B cell (primary cell): ENCODE results near the gene DGKB. TPM values are rescaled to one million over a fixed set of nuclear protein-coding genes. Genes with fewer than 3 reads are reported as not detected.

Experiments
- ATAC-seq: fragments of 200-7000 bp; cut with Tn5 transposase; one replicate; pipeline ENCODE4 v1.10.0; 2021; ENCODE audit warnings: low read depth, mild to moderate bottlenecking, moderate number of reproducible peaks, moderate library complexity
- CTCF ChIA-PET: fragments of 350-600 bp; sonication (Branson Sonifier 250); formaldehyde crosslinking; loops from one replicate; lab custom pipeline; 2021; ENCODE audit warnings: antibody characterized with exemption, inconsistent platforms; lab: Charles Lee
- POLR2A ChIA-PET: fragments of 350-600 bp; sonication (Branson Sonifier 250); formaldehyde crosslinking; loops from one replicate; lab custom pipeline; 2021; ENCODE audit warnings: antibody characterized with exemption; lab: Charles Lee
- DNase-seq: peaks from one replicate; pipeline ENCODE4 v3.0.0; 2013
- H2AFZ ChIP-seq: 2 replicates; pipeline ENCODE4 v1.6.1; 2012; ENCODE audit warnings: mild to moderate bottlenecking, low read depth, low read length; ENCODE audit not compliant: insufficient read depth, poor library complexity, severe bottlenecking
- H3K27ac ChIP-seq, 2 donors: 1 replicate in 1 of 2; 2 replicates in 1 of 2; pipeline ENCODE4 v1.5.1; 2012 to 2013; ENCODE audit warnings: low read length in 2 of 2, mild to moderate bottlenecking in 2 of 2, moderate library complexity in 1 of 2
- H3K27me3 ChIP-seq, 4 experiments: fragments of 200-600 bp in 1 of 4; sonication (generic) in 1 of 4; replicated peaks in 1 of 4; 1 replicate in 2 of 4; 2 replicates in 2 of 4; pipeline versions ENCODE4 v1.6.1 to v1.7.0; 2013 to 2016; ENCODE audit warnings: low read length in 3 of 4, mild to moderate bottlenecking in 2 of 4, mixed read lengths in 1 of 4, moderate library complexity in 1 of 4; ENCODE audit not compliant: insufficient read depth in 4 of 4, control insufficient read depth in 3 of 4; ENCODE audit errors: control extremely low read depth in 1 of 4
- H3K36me3 ChIP-seq, 2 experiments: replicated peaks in 1 of 2; 1 replicate in 1 of 2; 2 replicates in 1 of 2; pipeline versions ENCODE4 v1.6.1 to v1.7.1; 2013; ENCODE audit warnings: low read length in 1 of 2; ENCODE audit not compliant: insufficient read depth in 2 of 2, control insufficient read depth in 1 of 2; ENCODE audit errors: control extremely low read depth in 1 of 2, extremely low read depth in 1 of 2
- H3K4me1 ChIP-seq, 2 donors: fragments of 200-600 bp in 1 of 2; sonication (generic) in 1 of 2; 1 replicate in 1 of 2; 2 replicates in 1 of 2; pipeline versions ENCODE4 v1.5.1 to v1.6.1; 2013 to 2017; ENCODE audit warnings: low read length in 2 of 2; ENCODE audit not compliant: control insufficient read depth in 2 of 2, insufficient read depth in 2 of 2
- H3K4me2 ChIP-seq: replicated peaks from 2 replicates; pipeline ENCODE3; 2012; ENCODE audit warnings: mild to moderate bottlenecking, low read depth, low read length; ENCODE audit not compliant: poor library complexity, severe bottlenecking
- H3K4me3 ChIP-seq, 5 experiments: fragments of 200-600 bp in 1 of 5; sonication (generic) in 1 of 5; 1 replicate in 3 of 5; 2 replicates in 2 of 5; pipeline versions ENCODE4 v1.5.1 to v1.7.0; 2011 to 2016; ENCODE audit warnings: low read length in 4 of 5, mild to moderate bottlenecking in 4 of 5, low read depth in 2 of 5, control low read depth in 1 of 5, moderate library complexity in 1 of 5; ENCODE audit not compliant: insufficient read depth in 1 of 5; ENCODE audit errors: control extremely low read depth in 1 of 5, extremely low read depth in 1 of 5
- H3K79me2 ChIP-seq: fragments of 200-600 bp; sonication (generic); one replicate; pipeline ENCODE4 v1.6.0; 2016; ENCODE audit warnings: low read length; ENCODE audit not compliant: control insufficient read depth, insufficient read depth
- H3K9ac ChIP-seq: fragments of 200-600 bp; sonication (generic); 2 replicates; pipeline ENCODE4 v1.6.1; 2017; ENCODE audit warnings: mild to moderate bottlenecking, low read length, moderate library complexity
- H3K9me3 ChIP-seq, 3 donors: one replicate each; pipeline versions ENCODE4 v1.6.1 to v1.7.1; 2013; ENCODE audit warnings: low read length in 2 of 3; ENCODE audit not compliant: control insufficient read depth in 2 of 3, insufficient read depth in 1 of 3; ENCODE audit errors: control extremely low read depth in 1 of 3
- H4K20me1 ChIP-seq: 2 replicates; pipeline ENCODE4 v1.6.0; 2012; ENCODE audit warnings: mild to moderate bottlenecking, low read length; ENCODE audit not compliant: insufficient read depth, control insufficient read depth, poor library complexity, severe bottlenecking
- H3K27ac Mint-ChIP-seq: one replicate; pipeline ENCODE4 v1.8.0; 2021; ENCODE audit warnings: mixed read lengths
- H3K27me3 Mint-ChIP-seq: one replicate; pipeline ENCODE4 v1.8.0; 2021; ENCODE audit warnings: mixed read lengths
- H3K4me1 Mint-ChIP-seq: one replicate; pipeline ENCODE4 v1.8.0; 2021; ENCODE audit warnings: mixed read lengths
- H3K4me3 Mint-ChIP-seq: one replicate; pipeline ENCODE4 v1.8.0; 2021; ENCODE audit warnings: mixed read lengths
- H3K9me3 Mint-ChIP-seq: one replicate; pipeline ENCODE4 v1.8.0; 2022; ENCODE audit warnings: mixed read lengths; ENCODE audit not compliant: insufficient read depth
- CTCF ChIP-seq: fragments of 200-600 bp; IDR thresholded peaks from one replicate; pipeline ENCODE4 v1.8.0; 2022; ENCODE audit warnings: antibody characterized with exemption, mild to moderate bottlenecking
- EZH2 ChIP-seq: IDR thresholded peaks from 2 replicates; pipeline ENCODE4 v1.6.1; 2012; ENCODE audit warnings: borderline replicate concordance, low read depth, mild to moderate bottlenecking, moderate library complexity, low read length; ENCODE audit not compliant: insufficient read depth, poor library complexity, severe bottlenecking
- WGBS: methylation state at CpG from one replicate; pipeline ENCODE4 v1.1.5; 2013; ENCODE audit warnings: missing lambda C conversion rate; ENCODE audit not compliant: insufficient coverage; 5-methylcytosine and 5-hydroxymethylcytosine counted together
- intact Hi-C: fragments of 100-400 bp; cut with micrococcal nuclease; formaldehyde crosslinking; loops from one replicate; pipeline ENCODE4 v1.10.0; 2022
- polyA plus RNA-seq: library from polyadenylated mRNA; depleted of rRNA; stranded (reverse); fragments of >200 nt; gene quantifications from 2 replicates; pipeline ENCODE4 v1.2.3, GENCODE V29; 2012
- total RNA-seq, 2 donors: library from RNA; stranded (reverse); fragments of 120-200 nt in 1 of 2; gene quantifications; 1 replicate in 1 of 2; 2 replicates in 1 of 2; pipeline versions ENCODE4 v1.2.3 to v1.2.4, GENCODE V29; 2013 to 2022

The DGKB gene
- total and polyA plus RNA-seq, 2 donors (not counting 1 experiment from before 2014, with no cell fraction given), result not detected

- no peak overlapping the region for H3K27ac Mint-ChIP-seq
- ChIA-PET CTCF (no interaction called here), POLR2A (no interaction called here)
- H3K4me3 ChIP-seq, result no peak overlapping the region
- peaks cover 0 to 2% (median 0%) of the 10 kb centered on the region in 3 donors for H3K9me3 ChIP-seq
- H2AFZ ChIP-seq, result no peak overlapping the region
- no peaks in the 10 kb centered on the region for H3K27me3 Mint-ChIP-seq
- TF ChIP-seq CTCF, result no peak
- no peak for TF ChIP-seq EZH2
- no peaks in the 10 kb centered on the region for H3K4me1 Mint-ChIP-seq
- H3K9ac ChIP-seq, result no peak overlapping the region
- H3K4me1 ChIP-seq, result no peaks in the 10 kb centered on the region
- H3K36me3 ChIP-seq, result no peaks in the 10 kb centered on the region
- DNase-seq, result no peak
- WGBS, result no CpG with 5 or more reads among the region's 3 CpGs
- H4K20me1 ChIP-seq, result no peaks in the 10 kb centered on the region
- no peaks in the 10 kb centered on the region for H3K27me3 ChIP-seq
- H3K9me3 Mint-ChIP-seq, result peaks cover 6% of the 10 kb centered on the region
- intact Hi-C loops, result no loop called here
- no peak overlapping the region for H3K4me3 Mint-ChIP-seq
- H3K79me2 ChIP-seq, result no peaks in the 10 kb centered on the region
- no peak for ATAC-seq
- no peak overlapping the region for H3K4me2 ChIP-seq
- H3K27ac ChIP-seq, result no peak overlapping the region
Observed at GRCh38 chr7:14752301-14752700, 150.2 kb downstream of the DGKB start.

- WGBS, result no CpG with 5 or more reads among the region's 1 CpG
Observed at GRCh38 chr7:14751461-14751860, 151.1 kb downstream of the DGKB start.

More at GRCh38 chr7:14751461-14751860, 151.1 kb downstream of the DGKB start:
- ChIA-PET POLR2A (no interaction called here), CTCF (no interaction called here)
- no peak overlapping the region for H3K27ac Mint-ChIP-seq
- Histone ChIP-seq H2AFZ (no peak overlapping the region), H3K27me3 (no peaks in the 10 kb centered on the region), H3K9me3 (peaks cover 0 to 2% (median 0%) of the 10 kb centered on the region in 3 donors), H4K20me1 (no peaks in the 10 kb centered on the region), H3K4me3 (no peak overlapping the region), H3K27ac (no peak overlapping the region), H3K4me2 (no peak overlapping the region), H3K36me3 (no peaks in the 10 kb centered on the region), H3K79me2 (no peaks in the 10 kb centered on the region), H3K9ac (no peak overlapping the region), H3K4me1 (no peaks in the 10 kb centered on the region)
- H3K9me3 Mint-ChIP-seq, result peaks cover 6% of the 10 kb centered on the region
- H3K4me3 Mint-ChIP-seq, result no peak overlapping the region
- no peaks in the 10 kb centered on the region for H3K27me3 Mint-ChIP-seq
- no peaks in the 10 kb centered on the region for H3K4me1 Mint-ChIP-seq
- no peak for ATAC-seq
- intact Hi-C loops, result no loop called here
- no peak for TF ChIP-seq CTCF
- TF ChIP-seq EZH2, result no peak
- DNase-seq, result no peak
